Stimulated activated CD8-positive, alpha-beta memory T cell treated with anti-CD3 and anti-CD28 coated beads, Interleukin-2, amount 100 ng/mL, for 48 hours (primary cell): Measurements from ENCODE around the gene DNER.
"Not testable (repeated sequence)": the region's sequence is repeated elsewhere in the genome, so short reads cannot be mapped to it uniquely, and the experiment has no call there.

Experiments used
- DNase-seq, 2 donors: peaks; one replicate each; pipeline ENCODE4 v3.0.0-alpha.2; 2020; ENCODE audit warnings: low read depth in 2 of 2

Gene DNER

GRCh38 chr2:229340086-229340760, 374.1 kb downstream of the DNER start:
- DNase-seq, result no peak

- DNase-seq, result no peak
Observed at GRCh38 chr2:229339618-229340017, 374.7 kb downstream of the DNER start.

- not testable (repeated sequence) for DNase-seq
Observed at GRCh38 chr2:229339171-229339570, 375.2 kb downstream of the DNER start.

GRCh38 chr2:229335877-229336346, 378.4 kb downstream of the DNER start:
- no peak for DNase-seq

GRCh38 chr2:229335330-229335729, 379.0 kb downstream of the DNER start:
- no peak for DNase-seq

GRCh38 chr2:229330952-229331351, 383.4 kb downstream of the DNER start:
- DNase-seq, result no peak

- no peak for DNase-seq
Observed at GRCh38 chr2:229319558-229319957, 394.8 kb downstream of the DNER start.

GRCh38 chr2:229314117-229314516, 400.2 kb downstream of the DNER start:
- DNase-seq, result no peak

- no peak for DNase-seq
Observed at GRCh38 chr2:229313591-229313990, 400.8 kb downstream of the DNER start.
